ENCODE measurements around the gene SIGMAR1.

DNA sequence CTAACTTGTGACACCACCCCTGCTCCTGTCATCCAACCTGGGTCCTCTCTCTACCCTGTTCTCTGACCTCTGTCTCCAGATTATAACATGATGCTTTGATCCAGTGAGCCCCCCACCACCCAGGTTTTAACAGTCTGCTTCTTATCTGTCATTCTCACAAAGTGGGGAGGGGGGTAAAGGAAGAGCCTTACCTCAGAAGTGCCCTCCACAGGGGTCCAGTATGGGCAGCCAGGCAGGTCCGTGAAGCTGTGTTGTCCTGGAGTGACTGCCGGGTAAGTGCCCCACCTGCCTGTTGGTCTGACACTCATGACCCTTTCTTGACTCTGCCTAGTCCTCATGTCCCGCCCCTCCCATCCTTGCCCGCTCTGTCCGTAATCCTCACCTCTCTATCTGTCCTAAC lies 17.8 kb upstream of the SIGMAR1 start:
- TF ChIP-seq POLR2A (IDR thresholded peaks at IDR 0.05), result no peak
- TF ChIP-seq, protein P1, sequence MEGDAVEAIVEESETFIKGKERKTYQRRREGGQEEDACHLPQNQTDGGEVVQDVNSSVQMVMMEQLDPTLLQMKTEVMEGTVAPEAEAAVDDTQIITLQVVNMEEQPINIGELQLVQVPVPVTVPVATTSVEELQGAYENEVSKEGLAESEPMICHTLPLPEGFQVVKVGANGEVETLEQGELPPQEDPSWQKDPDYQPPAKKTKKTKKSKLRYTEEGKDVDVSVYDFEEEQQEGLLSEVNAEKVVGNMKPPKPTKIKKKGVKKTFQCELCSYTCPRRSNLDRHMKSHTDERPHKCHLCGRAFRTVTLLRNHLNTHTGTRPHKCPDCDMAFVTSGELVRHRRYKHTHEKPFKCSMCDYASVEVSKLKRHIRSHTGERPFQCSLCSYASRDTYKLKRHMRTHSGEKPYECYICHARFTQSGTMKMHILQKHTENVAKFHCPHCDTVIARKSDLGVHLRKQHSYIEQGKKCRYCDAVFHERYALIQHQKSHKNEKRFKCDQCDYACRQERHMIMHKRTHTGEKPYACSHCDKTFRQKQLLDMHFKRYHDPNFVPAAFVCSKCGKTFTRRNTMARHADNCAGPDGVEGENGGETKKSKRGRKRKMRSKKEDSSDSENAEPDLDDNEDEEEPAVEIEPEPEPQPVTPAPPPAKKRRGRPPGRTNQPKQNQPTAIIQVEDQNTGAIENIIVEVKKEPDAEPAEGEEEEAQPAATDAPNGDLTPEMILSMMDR (IDR thresholded peaks at IDR 0.05), result no peak

Data from adrenal gland (tissue), 5 donors.